Activated effector memory CD4-positive, alpha-beta T cell treated with Interleukin-2 at 50 U/mL for 16 hours (primary cell): ENCODE results near the gene BPIFB4.
"Not testable (repeated sequence)": the region's sequence is repeated elsewhere in the genome, so short reads cannot be mapped to it uniquely, and the experiment has no call there.

Source experiments
- DNase-seq: peaks from one replicate; pipeline ENCODE4 v3.0.0-alpha.2; 2020

Gene BPIFB4

GRCh38 chr20:33091147-33091546, 11.7 kb downstream of the BPIFB4 start:
- no peak for DNase-seq

- DNase-seq, result no peak
Measured at GRCh38 chr20:33091693-33092092, 12.2 kb downstream of the BPIFB4 start.

GRCh38 chr20:33092361-33092760, 12.9 kb downstream of the BPIFB4 start:
- no peak for DNase-seq

- DNase-seq, result no peak
Measured at GRCh38 chr20:33093074-33093473, 13.6 kb downstream of the BPIFB4 start.

GRCh38 chr20:33093582-33093981, 14.1 kb downstream of the BPIFB4 start:
- DNase-seq, result no peak

- no peak for DNase-seq
Measured at GRCh38 chr20:33095249-33095648, 15.8 kb downstream of the BPIFB4 start.

GRCh38 chr20:33095902-33096584, 16.6 kb downstream of the BPIFB4 start:
- peak; percentile 5 for DNase-seq

- no peak for DNase-seq
Measured at GRCh38 chr20:33097001-33097400, 17.6 kb downstream of the BPIFB4 start.

- DNase-seq, result no peak
Measured at GRCh38 chr20:33099843-33100538, 20.5 kb downstream of the BPIFB4 start.

- no peak for DNase-seq
Measured at GRCh38 chr20:33103556-33103955, 24.1 kb downstream of the BPIFB4 start.

GRCh38 chr20:33104336-33104735, 24.9 kb downstream of the BPIFB4 start:
- DNase-seq, result no peak

- no peak for DNase-seq
Measured at GRCh38 chr20:33105316-33105924, 26.0 kb downstream of the BPIFB4 start.

GRCh38 chr20:33106058-33106620, 26.7 kb downstream of the BPIFB4 start:
- DNase-seq, result not testable (repeated sequence)

- DNase-seq, result no peak
Measured at GRCh38 chr20:33108661-33109060, 29.2 kb downstream of the BPIFB4 start.

- no peak for DNase-seq
Measured at GRCh38 chr20:33110147-33110825, 30.8 kb downstream of the BPIFB4 start.

- no peak for DNase-seq
Measured at GRCh38 chr20:33111306-33111705, 31.9 kb downstream of the BPIFB4 start.

GRCh38 chr20:33112547-33113386, 33.3 kb downstream of the BPIFB4 start:
- no peak for DNase-seq

- DNase-seq, result no peak
Measured at GRCh38 chr20:33113387-33113908, 34.0 kb downstream of the BPIFB4 start.

GRCh38 chr20:33115501-33115900, 36.1 kb downstream of the BPIFB4 start:
- not testable (repeated sequence) for DNase-seq

GRCh38 chr20:33119725-33120720, 40.6 kb downstream of the BPIFB4 start:
- no peak for DNase-seq

- DNase-seq, result no peak
Measured at GRCh38 chr20:33120934-33121333, 41.5 kb downstream of the BPIFB4 start.
